H9 (cell line): Measurements from ENCODE around the gene SPRED3. TPM values are rescaled to one million over a fixed set of nuclear protein-coding genes. Genes with fewer than 3 reads are reported as not detected.

ENCODE experiments used
- DNase-seq: peaks from one replicate; pipeline ENCODE4 v3.0.0-alpha.2; 2017
- H2AFZ ChIP-seq: one replicate; pipeline ENCODE4 v1.6.1; 2013; ENCODE audit warnings: mild to moderate bottlenecking, low read length, control low read depth, moderate library complexity
- H2AK5ac ChIP-seq: 2 replicates; pipeline ENCODE4 v1.6.1; 2013; ENCODE audit warnings: low read length, control low read depth, mixed read lengths; ENCODE audit not compliant: insufficient read length
- H2BK120ac ChIP-seq: one replicate; pipeline ENCODE4 v1.6.1; 2013; ENCODE audit warnings: low read depth, mild to moderate bottlenecking, low read length, control low read depth, inconsistent platforms; ENCODE audit not compliant: poor library complexity, severe bottlenecking
- H2BK12ac ChIP-seq: 2 replicates; pipeline ENCODE4 v1.6.1; 2013; ENCODE audit warnings: low read length, control low read depth, mixed read lengths, low read depth; ENCODE audit not compliant: insufficient read length
- H2BK15ac ChIP-seq: 2 replicates; pipeline ENCODE4 v1.6.1; 2013; ENCODE audit warnings: low read depth, low read length, control low read depth
- H2BK20ac ChIP-seq: one replicate; pipeline ENCODE4 v1.6.1; 2013; ENCODE audit warnings: low read depth, mild to moderate bottlenecking, low read length, control low read depth, inconsistent platforms; ENCODE audit not compliant: poor library complexity, severe bottlenecking
- H2BK5ac ChIP-seq: 2 replicates; pipeline ENCODE4 v1.6.1; 2013; ENCODE audit warnings: low read length, control low read depth, mixed read lengths; ENCODE audit not compliant: insufficient read length
- H3K14ac ChIP-seq: 2 replicates; pipeline ENCODE4 v1.6.1; 2013; ENCODE audit warnings: low read length, control low read depth; ENCODE audit not compliant: insufficient read depth
- H3K18ac ChIP-seq: 2 replicates; pipeline ENCODE4 v1.6.1; 2013; ENCODE audit warnings: low read depth, mild to moderate bottlenecking, mixed read lengths, low read length, control low read depth; ENCODE audit not compliant: insufficient read length
- H3K23ac ChIP-seq: 2 replicates; pipeline ENCODE4 v1.6.1; 2013; ENCODE audit warnings: low read length, control low read depth, mixed read lengths, low read depth; ENCODE audit not compliant: insufficient read length
- H3K23me2 ChIP-seq: 2 replicates; pipeline ENCODE4 v1.6.1; 2013; ENCODE audit warnings: low read depth, mild to moderate bottlenecking, mixed read lengths, low read length, control low read depth; ENCODE audit not compliant: insufficient read length, poor library complexity, severe bottlenecking
- H3K27ac ChIP-seq: 2 replicates; pipeline ENCODE4 v1.5.1; 2013; ENCODE audit warnings: low read length, control low read depth, mixed read lengths, low read depth; ENCODE audit not compliant: insufficient read length
- H3K27me3 ChIP-seq: 2 replicates; pipeline ENCODE4 v1.6.1; 2013; ENCODE audit warnings: low read length, control low read depth, inconsistent platforms; ENCODE audit not compliant: insufficient read depth
- H3K4ac ChIP-seq: 2 replicates; pipeline ENCODE4 v1.6.1; 2013; ENCODE audit warnings: low read depth, mild to moderate bottlenecking, control low read depth, inconsistent platforms, low read length, moderate library complexity
- H3K4me1 ChIP-seq: 2 replicates; pipeline ENCODE4 v1.6.1; 2013; ENCODE audit warnings: low read length, control low read depth, inconsistent platforms; ENCODE audit not compliant: insufficient read depth
- H3K4me2 ChIP-seq: 2 replicates; pipeline ENCODE4 v1.6.1; 2013; ENCODE audit warnings: low read length, control low read depth, mixed read lengths; ENCODE audit not compliant: insufficient read length, insufficient read depth
- H3K56ac ChIP-seq: 2 replicates; pipeline ENCODE4 v1.6.1; 2013; ENCODE audit warnings: low read depth, mild to moderate bottlenecking, mixed read lengths, low read length, control low read depth; ENCODE audit not compliant: insufficient read length
- H3K79me1 ChIP-seq: 2 replicates; pipeline ENCODE4 v1.6.1; 2013; ENCODE audit warnings: low read depth, mild to moderate bottlenecking, moderate library complexity, low read length, control low read depth, inconsistent platforms; ENCODE audit not compliant: insufficient read depth, poor library complexity, severe bottlenecking
- H3K79me2 ChIP-seq: 2 replicates; pipeline ENCODE4 v1.6.1; 2013; ENCODE audit warnings: low read length, control low read depth, inconsistent platforms; ENCODE audit not compliant: insufficient read depth
- H3K9ac ChIP-seq: 2 replicates; pipeline ENCODE4 v1.6.1; 2013; ENCODE audit warnings: low read length, control low read depth, mixed read lengths; ENCODE audit not compliant: insufficient read length; ENCODE audit errors: extremely low read depth
- H3K9me3 ChIP-seq: one replicate; pipeline ENCODE4 v1.6.1; 2013; ENCODE audit warnings: low read depth, low read length, inconsistent platforms; ENCODE audit not compliant: control insufficient read depth
- H3T11ph ChIP-seq: one replicate; pipeline ENCODE4 v1.6.1; 2013; ENCODE audit warnings: mild to moderate bottlenecking, low read length, control low read depth, inconsistent platforms
- H4K20me1 ChIP-seq: one replicate; pipeline ENCODE4 v1.6.1; 2013; ENCODE audit not compliant: control insufficient read depth, insufficient read length, insufficient read depth
- H4K5ac ChIP-seq: 2 replicates; pipeline ENCODE4 v1.6.1; 2013; ENCODE audit warnings: low read depth, mild to moderate bottlenecking, mixed read lengths, low read length, control low read depth; ENCODE audit not compliant: insufficient read length
- H4K8ac ChIP-seq: replicated peaks from 2 replicates; pipeline ENCODE4 v1.6.1; 2013; ENCODE audit warnings: low read length, control low read depth, mixed read lengths, low read depth; ENCODE audit not compliant: insufficient read length
- H4K91ac ChIP-seq: 2 replicates; pipeline ENCODE4 v1.6.1; 2013; ENCODE audit warnings: low read depth, mild to moderate bottlenecking, moderate library complexity, mixed read lengths, low read length, control low read depth; ENCODE audit not compliant: insufficient read length
- H3K27ac Mint-ChIP-seq, 3 experiments: 2 replicates in 2 of 3; 3 replicates in 1 of 3; pipeline ENCODE4 v1.8.0; 2020 to 2021; ENCODE audit warnings: mixed read lengths in 3 of 3, mild to moderate bottlenecking in 1 of 3, moderate library complexity in 1 of 3
- H3K27me3 Mint-ChIP-seq: 2 replicates; pipeline ENCODE4 v1.8.0; 2021; ENCODE audit warnings: low read depth, mild to moderate bottlenecking, moderate library complexity, mixed read lengths
- H3K36me3 Mint-ChIP-seq, 3 experiments: 2 replicates in 2 of 3; 3 replicates in 1 of 3; pipeline ENCODE4 v1.8.0; 2020 to 2021; ENCODE audit warnings: low read depth in 3 of 3, mixed read lengths in 3 of 3; ENCODE audit not compliant: insufficient read depth in 1 of 3
- H3K4me1 Mint-ChIP-seq, 2 experiments: 2 replicates each; pipeline ENCODE4 v1.8.0; 2020; ENCODE audit warnings: mixed read lengths in 2 of 2
- H3K4me3 Mint-ChIP-seq, 2 experiments: 2 replicates in 1 of 2; 3 replicates in 1 of 2; pipeline ENCODE4 v1.8.0; 2020 to 2021; ENCODE audit warnings: mild to moderate bottlenecking in 2 of 2, mixed read lengths in 2 of 2, moderate library complexity in 1 of 2
- H3K9me3 Mint-ChIP-seq, 2 experiments: 2 replicates in 1 of 2; 3 replicates in 1 of 2; pipeline ENCODE4 v1.8.0; 2020; ENCODE audit warnings: mild to moderate bottlenecking in 2 of 2, mixed read lengths in 2 of 2, moderate library complexity in 1 of 2
- CTCF ChIP-seq: fragments of 200-600 bp; sonication (generic); conservative IDR thresholded peaks from 3 replicates; pipeline ENCODE4 v1.8.0; 2021; ENCODE audit warnings: antibody characterized with exemption, mild to moderate bottlenecking
- WGBS: extraction: QIAGEN DNeasy Blood & Tissue Kit; methylation state at CpG from one replicate; pipeline ENCODE4 v1.1.7; 2013; ENCODE audit warnings: missing lambda C conversion rate, low lambda C conversion rate, mixed read lengths; ENCODE audit not compliant: insufficient read length; ENCODE audit errors: extremely low coverage; 5-methylcytosine and 5-hydroxymethylcytosine counted together
- total RNA-seq: library from RNA; stranded (reverse); gene quantifications from 2 replicates; pipeline ENCODE4 v1.2.1, GENCODE V29; 2021

The SPRED3 gene
- total RNA-seq, 1 experiment from 2014 or later = 16.4 TPM

GRCh38 chr19:38374332-38375097, 14.0 kb upstream of the SPRED3 start, which contains the start of gene PSMD8:
TSS of gene PSMD8 (plus strand) at chr19:38374571. CDS start at chr19:38374602, 31 bp downstream.
- Histone ChIP-seq H3K4me2 (peak within 1 kb of the TSS; percentile 92), H3K23ac (no peak within 1 kb of the TSS), H3K9me3 (no peaks in the 10 kb centered on the region), H2AFZ (no peak within 1 kb of the TSS), H2BK15ac (no peak within 1 kb of the TSS), H3K14ac (peak within 1 kb of the TSS; percentile 94), H3K56ac (no peak within 1 kb of the TSS), H3K4ac (no peak within 1 kb of the TSS), H4K20me1 (peaks cover 3% of the 10 kb centered on the region), H3K18ac (peak within 1 kb of the TSS; percentile 88), H4K8ac (no peak within 1 kb of the TSS), H2BK120ac (no peak within 1 kb of the TSS), H3K79me2 (peaks cover 16% of the 10 kb centered on the region; the same call in 1 of the 2 replicates), H4K91ac (no peak within 1 kb of the TSS), H3K9ac (peak within 1 kb of the TSS; percentile 96), H2BK12ac (no peak within 1 kb of the TSS), H4K5ac (no peak within 1 kb of the TSS), H2BK5ac (no peak within 1 kb of the TSS), H3K27me3 (no peaks in the 10 kb centered on the region), H3K23me2 (peaks cover 12% of the 10 kb centered on the region), H3K4me1 (no peaks in the 10 kb centered on the region), H3K79me1 (peaks cover 12% of the 10 kb centered on the region), H2AK5ac (no peak within 1 kb of the TSS), H3T11ph (no peak within 1 kb of the TSS), H2BK20ac (no peak within 1 kb of the TSS), H3K27ac (peak within 1 kb of the TSS; percentile 37)
- Mint-ChIP-seq H3K9me3 (no peaks in the 10 kb centered on the region), H3K27me3 (peaks cover 30% of the 10 kb centered on the region), H3K4me1 (peaks cover 14 to 18% of the 10 kb centered on the region in 2 experiments), H3K36me3 (peaks cover 12 to 23% (median 14%) of the 10 kb centered on the region in 3 experiments; a peak in 6 of 7 replicates), H3K27ac (peak within 1 kb of the TSS; percentile 80 to 99 (median 96)), H3K4me3 (peak within 1 kb of the TSS; percentile 99)
- peak; percentile 99 for DNase-seq
- TF ChIP-seq CTCF = peak; percentile 37; the same call in 1 of the 3 replicates
- no CpG with 5 or more reads among the region's 65 CpGs for WGBS
